Keratinocyte (primary cell): ENCODE results near the gene HAND1. TPM values are rescaled to one million over a fixed set of nuclear protein-coding genes. Genes with fewer than 3 reads are reported as not detected.

Source experiments
- DNase-seq: peaks from one replicate; pipeline ENCODE4 v3.0.0-alpha.2; 2011; ENCODE audit warnings: low read depth, missing footprints, low spot score
- FAIRE-seq: peaks from 2 replicates; lab custom pipeline; 2011; peaks lifted over from hg19 to GRCh38; lab: Jason Lieb, UNC
- H2AFZ ChIP-seq: 2 replicates; pipeline ENCODE4 v1.6.0; 2012; ENCODE audit warnings: low read length, control low read depth, inconsistent platforms; ENCODE audit not compliant: control insufficient read depth
- H3K27ac ChIP-seq: 2 replicates; pipeline ENCODE4 v1.5.1; 2011; ENCODE audit warnings: low read length; ENCODE audit not compliant: control insufficient read depth, insufficient read depth
- H3K27me3 ChIP-seq: 3 replicates; pipeline ENCODE4 v1.6.0; 2011; ENCODE audit warnings: low read length; ENCODE audit not compliant: control insufficient read depth, insufficient read depth; ENCODE audit errors: extremely low read depth
- H3K36me3 ChIP-seq, 2 experiments: 2 replicates in 1 of 2; 3 replicates in 1 of 2; pipeline ENCODE4 v1.5.1; 2011; ENCODE audit warnings: low read length in 2 of 2, mild to moderate bottlenecking in 1 of 2; ENCODE audit not compliant: control insufficient read depth in 2 of 2, insufficient read depth in 2 of 2; ENCODE audit errors: extremely low read depth in 1 of 2
- H3K4me1 ChIP-seq: 3 replicates; pipeline ENCODE4 v1.5.1; 2011; ENCODE audit warnings: low read length; ENCODE audit not compliant: control insufficient read depth, insufficient read depth; ENCODE audit errors: extremely low read depth
- H3K4me2 ChIP-seq: 3 replicates; pipeline ENCODE4 v1.6.0; 2011; ENCODE audit warnings: low read depth, low read length; ENCODE audit not compliant: control insufficient read depth, insufficient read depth; ENCODE audit errors: extremely low read depth
- H3K4me3 ChIP-seq, 3 experiments: fragments of 200-600 bp in 1 of 3; sonication (generic) in 1 of 3; 2 replicates in 2 of 3; 3 replicates in 1 of 3; pipeline ENCODE4 v1.5.1; 2011 to 2016; ENCODE audit warnings: low read length in 3 of 3, mild to moderate bottlenecking in 3 of 3, control low read depth in 2 of 3, inconsistent platforms in 1 of 3, low read depth in 1 of 3, mixed read lengths in 1 of 3, mixed run types in 1 of 3, moderate library complexity in 1 of 3; ENCODE audit not compliant: control insufficient read depth in 2 of 3, insufficient read depth in 2 of 3; ENCODE audit errors: extremely low read depth in 1 of 3
- H3K79me2 ChIP-seq: 2 replicates; pipeline ENCODE4 v1.6.0; 2012; ENCODE audit warnings: low read length; ENCODE audit not compliant: control insufficient read depth, insufficient read depth
- H3K9ac ChIP-seq: 3 replicates; pipeline ENCODE4 v1.6.0; 2011; ENCODE audit warnings: low read length; ENCODE audit not compliant: control insufficient read depth, insufficient read depth; ENCODE audit errors: extremely low read depth
- H3K9me1 ChIP-seq: 3 replicates; pipeline ENCODE4 v1.6.0; 2011; ENCODE audit warnings: low read length; ENCODE audit not compliant: control insufficient read depth, insufficient read depth; ENCODE audit errors: extremely low read depth
- H3K9me3 ChIP-seq: 2 replicates; pipeline ENCODE4 v1.5.1; 2012; ENCODE audit warnings: low read depth, low read length; ENCODE audit not compliant: control insufficient read depth
- H4K20me1 ChIP-seq: 3 replicates; pipeline ENCODE4 v1.6.0; 2011; ENCODE audit warnings: low read length; ENCODE audit not compliant: control insufficient read depth, insufficient read depth; ENCODE audit errors: extremely low read depth
- EZH2 ChIP-seq: IDR thresholded peaks from one replicate; pipeline ENCODE4 v1.6.1; 2012; ENCODE audit warnings: inconsistent platforms, mild to moderate bottlenecking, low read length, moderate library complexity
- dilution Hi-C: fragments of 300-500 bp; cut with MboI; formaldehyde crosslinking; loops from one replicate; pipeline ENCODE4 v1.7.0; 2020; ENCODE audit warnings: low sequenced_read_pairs; ENCODE audit not compliant: extremely low pct_ligation_motif_present
- polyA plus RNA-seq, 5 experiments: library from polyadenylated mRNA; depleted of rRNA in 3 of 5; stranded (reverse) in 3 of 5; stranded (forward) in 1 of 5; unstranded in 1 of 5; fragments of >200 nt; gene quantifications; 1 replicate in 1 of 5; 2 replicates in 3 of 5; 3 replicates in 1 of 5; pipeline versions ENCODE4 v1.2.1 to v1.2.3, GENCODE V29; 2011 to 2012; ENCODE audit warnings: missing spikeins in 2 of 5, low read depth in 1 of 5, low replicate concordance in 1 of 5
- TF ChIP-seq, protein P1 (sequence below), 3 experiments: IDR thresholded peaks in 1 of 3; conservative IDR thresholded peaks in 1 of 3; optimal IDR thresholded peaks in 1 of 3; 2 replicates in 2 of 3; 3 replicates in 1 of 3; pipeline versions ENCODE3 to v1.5.1; 2011; ENCODE audit warnings: low read length in 3 of 3, mild to moderate bottlenecking in 3 of 3, moderate library complexity in 2 of 3, control low read depth in 1 of 3, inconsistent platforms in 1 of 3; ENCODE audit not compliant: insufficient read depth in 2 of 3; ENCODE audit errors: extremely low read depth in 1 of 3

Gene HAND1
- polyA plus RNA-seq, 1 donor (not counting 4 experiments of a cell fraction or from before 2014, with no cell fraction given), result not detected

DNA sequence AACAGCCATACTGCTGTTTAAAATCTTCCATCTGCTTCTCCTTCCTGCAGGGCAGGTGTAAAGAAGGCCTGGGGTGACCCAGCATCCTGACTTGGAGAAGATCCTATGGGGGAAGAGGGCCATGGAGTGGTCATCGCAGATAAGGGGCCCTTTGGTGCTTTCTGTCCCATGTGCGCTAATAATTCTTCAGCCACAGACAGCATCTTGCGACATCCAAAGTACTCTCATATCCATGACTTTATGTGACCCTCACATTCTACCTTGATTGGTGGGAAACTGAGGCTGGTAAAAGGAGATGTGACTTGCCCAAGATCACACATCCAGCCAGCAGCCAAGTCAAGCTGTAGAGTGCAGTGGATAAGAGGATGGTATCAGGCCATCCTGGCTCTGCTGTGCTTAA lies 44.3 kb upstream of the HAND1 start:
- Histone ChIP-seq H3K9me1 (no peaks in the 10 kb centered on the region), H3K27me3 (no peaks in the 10 kb centered on the region), H3K27ac (no peak overlapping the region), H3K4me1 (peaks cover 10% of the 10 kb centered on the region), H3K79me2 (no peaks in the 10 kb centered on the region), H3K4me2 (no peak overlapping the region), H3K9ac (no peak overlapping the region), H4K20me1 (no peaks in the 10 kb centered on the region), H3K4me3 (no peak overlapping the region), H3K9me3 (no peaks in the 10 kb centered on the region), H3K36me3 (no peaks in the 10 kb centered on the region), H2AFZ (no peak overlapping the region)
- no peak for FAIRE-seq
- dilution Hi-C loops, result no loop called here
- DNase-seq, result no peak
- no peak for TF ChIP-seq EZH2
- TF ChIP-seq, protein P1, sequence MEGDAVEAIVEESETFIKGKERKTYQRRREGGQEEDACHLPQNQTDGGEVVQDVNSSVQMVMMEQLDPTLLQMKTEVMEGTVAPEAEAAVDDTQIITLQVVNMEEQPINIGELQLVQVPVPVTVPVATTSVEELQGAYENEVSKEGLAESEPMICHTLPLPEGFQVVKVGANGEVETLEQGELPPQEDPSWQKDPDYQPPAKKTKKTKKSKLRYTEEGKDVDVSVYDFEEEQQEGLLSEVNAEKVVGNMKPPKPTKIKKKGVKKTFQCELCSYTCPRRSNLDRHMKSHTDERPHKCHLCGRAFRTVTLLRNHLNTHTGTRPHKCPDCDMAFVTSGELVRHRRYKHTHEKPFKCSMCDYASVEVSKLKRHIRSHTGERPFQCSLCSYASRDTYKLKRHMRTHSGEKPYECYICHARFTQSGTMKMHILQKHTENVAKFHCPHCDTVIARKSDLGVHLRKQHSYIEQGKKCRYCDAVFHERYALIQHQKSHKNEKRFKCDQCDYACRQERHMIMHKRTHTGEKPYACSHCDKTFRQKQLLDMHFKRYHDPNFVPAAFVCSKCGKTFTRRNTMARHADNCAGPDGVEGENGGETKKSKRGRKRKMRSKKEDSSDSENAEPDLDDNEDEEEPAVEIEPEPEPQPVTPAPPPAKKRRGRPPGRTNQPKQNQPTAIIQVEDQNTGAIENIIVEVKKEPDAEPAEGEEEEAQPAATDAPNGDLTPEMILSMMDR (optimal IDR thresholded peaks at IDR 0.05 in 1 of 3, IDR thresholded peaks at IDR 0.05 in 1 of 3, conservative IDR thresholded peaks at IDR 0.05 in 1 of 3; ENCODE audit: extremely low read depth in 1 of 3, insufficient read depth in 2 of 3, low read length in 3 of 3), result no peak

DNA sequence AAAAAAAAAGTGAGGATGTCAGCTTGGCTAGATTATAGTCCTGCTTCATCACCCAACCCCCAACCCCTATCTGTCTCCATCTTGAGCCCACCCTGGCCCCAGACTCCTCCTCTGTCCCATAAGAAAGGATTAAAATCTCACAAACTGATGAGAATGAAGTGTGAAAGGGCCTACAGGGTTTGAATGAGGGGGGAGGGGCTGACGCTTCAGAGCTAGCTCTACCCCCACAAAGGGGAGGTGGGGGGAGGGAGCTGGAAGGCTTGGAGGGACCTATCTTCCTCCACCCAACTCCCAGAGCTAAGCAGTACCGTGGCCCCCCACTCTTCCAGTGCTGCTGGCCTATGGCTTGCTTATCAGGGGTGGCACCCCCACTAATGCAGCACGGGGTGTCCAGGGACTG lies 43.7 kb upstream of the HAND1 start:
- Histone ChIP-seq H3K9me1 (no peaks in the 10 kb centered on the region), H3K4me3 (no peak overlapping the region), H3K9ac (no peak overlapping the region), H4K20me1 (no peaks in the 10 kb centered on the region), H3K4me2 (no peak overlapping the region), H3K36me3 (no peaks in the 10 kb centered on the region), H3K27me3 (no peaks in the 10 kb centered on the region), H3K9me3 (no peaks in the 10 kb centered on the region), H3K4me1 (peaks cover 10% of the 10 kb centered on the region), H3K27ac (no peak overlapping the region), H3K79me2 (no peaks in the 10 kb centered on the region), H2AFZ (no peak overlapping the region)
- TF ChIP-seq, protein P1 (optimal IDR thresholded peaks at IDR 0.05 in 1 of 3, IDR thresholded peaks at IDR 0.05 in 1 of 3, conservative IDR thresholded peaks at IDR 0.05 in 1 of 3; ENCODE audit: extremely low read depth in 1 of 3, insufficient read depth in 2 of 3, low read length in 3 of 3), result no peak
- no peak for TF ChIP-seq EZH2
- FAIRE-seq (no peak), DNase-seq (no peak)
- dilution Hi-C loops, result no loop called here
